Activated CD8-positive, alpha-beta memory T cell treated with anti-CD3 and anti-CD28 coated beads for 36 hours (primary cell): ENCODE measurements around the gene CBX5. TPM values are rescaled to one million over a fixed set of nuclear protein-coding genes. Genes with fewer than 3 reads are reported as not detected.

Experiments
- CTCF ChIA-PET: fragments of 350-600 bp; sonication (Branson Sonifier 250); formaldehyde crosslinking; loops from one replicate; lab custom pipeline; 2021; ENCODE audit warnings: antibody characterized with exemption; lab: Charles Lee
- POLR2A ChIA-PET: fragments of 350-600 bp; sonication (Branson Sonifier 250); formaldehyde crosslinking; loops from one replicate; lab custom pipeline; 2021; ENCODE audit warnings: antibody characterized with exemption; lab: Charles Lee
- total RNA-seq, 2 experiments: library from RNA; stranded (reverse); gene quantifications; one replicate each; pipeline ENCODE4 v1.2.3, GENCODE V29; 2021

The CBX5 gene
- total RNA-seq, 2 experiments from 2014 or later, result 89.8 to 94.5 TPM

DNA sequence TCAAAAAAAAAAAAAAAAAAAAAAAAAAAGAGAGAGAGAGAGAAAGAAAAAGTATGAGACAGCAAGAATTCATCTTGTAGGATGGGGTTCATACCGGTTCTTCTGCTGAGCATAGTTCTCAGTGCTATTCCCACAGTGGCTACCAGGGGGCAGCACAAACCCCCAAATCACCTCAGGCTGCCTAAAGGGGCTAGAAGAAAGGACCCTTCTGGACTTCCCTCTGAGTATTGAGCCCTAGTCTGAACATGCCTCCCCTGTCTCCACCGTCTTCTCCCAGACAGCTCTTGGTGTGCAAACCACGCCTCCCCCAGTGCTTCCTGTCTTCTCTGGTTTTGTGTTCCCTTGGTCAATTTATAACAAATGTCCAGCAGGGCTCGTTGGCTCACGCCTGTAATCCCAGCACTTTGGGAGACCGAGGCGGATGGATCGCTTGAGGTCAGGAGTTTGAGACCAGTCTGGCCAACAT is 59.8 kb downstream of the CBX5 start:
- POLR2A ChIA-PET, result no interaction called here
- CTCF ChIA-PET, result interaction anchor here (0.6 to 1.6 kb wide), 16 partner anchors 9 to 716 kb away, joined by 3 to 7 read pairs (median 4); no protein-coding TSS in a partner anchor

DNA sequence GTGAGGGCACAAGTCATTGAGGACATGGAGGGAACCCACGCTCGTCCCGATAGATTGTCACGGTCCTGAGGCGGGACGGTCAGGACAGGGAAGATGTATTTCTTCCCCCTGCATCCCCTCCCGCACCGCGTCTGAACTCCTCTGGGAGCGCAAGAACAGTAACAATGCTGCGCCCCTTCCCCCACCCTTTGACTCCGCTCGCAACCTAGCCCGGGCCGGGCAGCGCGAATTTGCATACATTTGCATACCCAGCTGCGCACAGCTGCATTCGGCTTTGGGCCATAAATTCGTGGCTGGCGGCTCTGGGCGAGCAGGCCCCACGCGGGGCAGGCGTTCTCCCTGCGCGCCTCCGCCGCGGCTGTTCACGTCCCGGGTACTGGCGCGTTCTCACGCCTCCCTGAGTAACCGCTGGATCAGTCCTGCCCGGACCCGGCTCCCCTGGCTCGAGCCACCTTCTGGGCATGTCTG is 62.1 kb downstream of the CBX5 start:
- CTCF ChIA-PET, result interaction anchor here (0.9 kb wide), 1 partner anchor 161 kb away, joined by 4 read pairs; no protein-coding TSS in a partner anchor
- POLR2A ChIA-PET, result no interaction called here

DNA sequence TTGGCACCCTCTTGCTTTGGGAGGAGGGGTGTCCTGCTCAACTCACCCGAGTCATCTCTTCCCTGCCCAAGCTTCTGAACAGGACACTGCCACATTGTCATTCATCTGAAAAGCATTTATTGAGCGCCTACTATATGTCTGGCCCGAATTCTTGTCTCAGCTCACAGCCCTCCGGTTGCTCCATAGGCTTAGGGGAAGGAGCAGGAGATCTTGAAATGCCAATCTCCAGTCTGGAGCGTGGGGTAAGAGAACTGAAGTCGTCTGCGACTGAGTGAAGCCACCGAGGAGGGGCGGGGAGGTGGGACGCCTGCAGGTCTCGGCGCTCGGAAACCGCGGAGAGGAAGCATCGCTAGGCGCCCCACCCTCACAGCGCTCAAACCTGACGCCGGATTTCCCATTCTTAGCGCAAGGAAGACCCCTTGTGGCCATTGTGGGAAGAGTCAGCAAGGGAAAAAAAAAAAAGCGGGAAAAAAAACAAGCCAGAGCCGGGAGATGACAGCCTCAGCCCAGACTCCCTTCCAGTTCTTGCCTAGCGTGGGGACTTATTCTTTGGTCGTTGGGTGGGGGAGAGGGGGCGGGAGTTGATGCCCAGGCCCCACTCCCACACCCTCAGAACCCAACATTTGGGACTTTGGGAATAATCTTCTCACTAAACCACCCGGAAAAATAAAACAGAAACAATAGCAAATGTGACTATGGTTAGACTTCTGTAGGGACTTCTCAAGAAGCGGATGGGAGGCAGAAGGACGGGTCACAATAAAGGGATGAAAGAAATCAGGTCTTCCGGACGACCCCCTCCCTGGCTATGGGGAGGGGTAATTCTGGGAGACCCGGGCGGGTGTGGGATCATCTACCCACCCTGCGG is 62.9 kb downstream of the CBX5 start:
- POLR2A ChIA-PET, result interaction anchor here (0.7 kb wide), 1 partner anchor 50 kb away, joined by 3 read pairs; no protein-coding TSS in a partner anchor
- CTCF ChIA-PET, result interaction anchor here (0.9 to 3.3 kb wide), 16 partner anchors 15 to 231 kb away, joined by 3 to 18 read pairs (median 4); partner anchors contain the start of genes HOXC10 and HOXC5

DNA sequence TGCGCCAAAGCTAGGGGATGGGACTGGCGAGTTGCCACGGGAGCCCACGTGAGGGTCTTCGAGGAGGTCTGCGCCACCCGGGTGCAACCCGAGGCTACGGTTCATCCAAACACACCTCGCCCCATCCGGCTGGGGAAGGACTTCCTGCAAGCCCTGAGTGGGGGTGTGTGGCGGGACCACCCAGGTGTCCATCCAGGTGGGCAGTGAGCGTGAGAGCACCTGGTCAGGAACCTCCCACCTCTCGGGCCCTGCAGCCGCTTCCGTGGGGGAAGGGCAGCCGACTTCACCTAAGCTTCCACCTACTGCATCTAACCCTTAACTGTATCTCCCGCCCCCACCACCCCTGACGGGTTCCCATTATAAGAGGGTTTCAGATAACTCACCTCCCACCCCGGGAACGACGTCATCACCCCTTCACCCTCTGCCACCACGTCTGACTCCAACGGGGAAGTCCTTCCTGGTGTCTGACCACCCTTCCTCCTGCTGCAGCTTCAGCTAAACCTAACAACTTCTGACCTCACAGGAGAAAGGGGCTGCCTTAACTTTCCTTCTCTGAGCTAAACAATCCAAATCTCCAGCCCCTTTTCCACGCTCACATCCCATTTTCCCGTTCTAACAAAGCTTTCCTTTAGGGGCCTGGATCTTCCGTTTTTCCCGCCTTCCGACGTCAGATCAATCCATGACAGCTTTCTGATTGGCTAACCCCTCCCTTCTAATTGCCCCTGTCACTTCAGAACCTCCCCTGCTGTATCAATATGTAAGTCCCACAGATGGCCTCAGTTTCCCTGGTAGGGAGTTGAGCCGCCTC is 63.7 kb downstream of the CBX5 start:
- ChIA-PET POLR2A (interaction anchor here (0.7 kb wide), 1 partner anchor 49 kb away, joined by 3 read pairs; no protein-coding TSS in a partner anchor), CTCF (interaction anchor here (0.5 to 3.3 kb wide), 24 partner anchors 15 to 1833 kb away, joined by 3 to 18 read pairs (median 4); partner anchors contain the start of genes HOXC10 and HOXC5)

DNA sequence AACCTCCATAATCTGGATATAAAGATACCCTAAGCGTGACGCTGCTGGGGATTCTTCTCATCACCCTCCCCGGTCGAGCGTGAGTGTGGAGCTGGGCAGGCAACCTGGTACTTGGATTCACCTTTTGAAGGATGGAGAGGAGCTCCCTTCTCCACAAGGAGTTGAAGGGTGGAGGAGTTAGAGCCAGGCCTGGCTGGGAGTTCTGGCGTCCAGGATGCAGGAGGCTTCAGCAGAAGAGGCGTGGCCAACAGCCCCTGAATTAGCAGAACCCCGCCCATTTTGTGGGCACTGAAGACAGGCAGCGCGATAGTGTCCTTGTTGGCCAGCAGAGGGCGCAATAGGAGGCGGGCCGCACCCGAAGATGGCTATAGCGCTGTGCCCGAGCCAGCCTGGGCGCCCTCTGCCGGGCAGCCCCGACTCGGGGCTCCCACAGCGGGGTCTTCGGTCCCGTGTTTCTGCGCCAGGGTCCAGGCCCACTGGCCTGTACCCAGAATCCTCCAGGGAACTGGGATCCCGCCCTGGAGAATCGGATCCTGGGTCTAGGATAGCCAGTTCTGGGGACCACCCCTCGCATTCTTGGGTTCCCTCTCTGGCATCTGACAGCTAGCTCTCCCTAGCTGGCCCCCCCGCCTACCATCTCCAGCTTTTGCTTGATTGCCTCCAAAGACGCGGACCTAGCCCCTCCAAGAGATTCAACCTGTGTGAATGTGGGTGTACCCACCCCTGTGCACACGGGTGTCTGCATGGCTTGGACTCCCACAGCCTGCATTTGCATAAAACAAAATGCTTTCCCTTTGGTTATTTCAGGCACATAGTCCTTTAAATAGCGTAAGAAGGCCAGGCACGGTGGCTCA is 65.1 kb downstream of the CBX5 start:
- CTCF ChIA-PET, result interaction anchor here (0.6 to 3.3 kb wide), 32 partner anchors 10 to 1274 kb away, joined by 3 to 18 read pairs (median 3); partner anchors contain the start of gene HOXC10

DNA sequence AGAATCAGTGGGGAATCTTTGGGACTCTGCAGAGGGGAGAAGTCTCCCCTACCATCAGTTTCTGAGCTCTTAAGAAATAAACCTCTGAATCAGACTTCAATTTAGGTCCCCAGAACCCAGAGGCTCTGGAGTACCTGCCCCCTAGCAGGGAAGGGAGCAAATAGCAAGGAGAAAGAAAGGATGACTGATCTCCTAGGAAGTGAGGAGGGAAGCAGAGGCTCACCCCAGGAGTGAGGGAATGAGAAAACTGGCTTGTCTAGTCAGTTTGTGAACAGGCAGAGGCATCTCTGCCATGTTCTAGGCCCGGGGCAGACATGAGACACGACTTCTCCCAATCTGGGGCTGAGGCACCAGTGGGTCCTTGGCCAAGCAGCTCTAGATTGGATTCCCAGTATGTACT is 66.8 kb downstream of the CBX5 start:
- POLR2A ChIA-PET, result no interaction called here
- CTCF ChIA-PET, result interaction anchor here (0.7 to 1.1 kb wide), 3 partner anchors 12 to 69 kb away, joined by 3 read pairs; no protein-coding TSS in a partner anchor

More for the DNA sequence above, 65.1 kb downstream of the CBX5 start:
- POLR2A ChIA-PET, result no interaction called here

DNA sequence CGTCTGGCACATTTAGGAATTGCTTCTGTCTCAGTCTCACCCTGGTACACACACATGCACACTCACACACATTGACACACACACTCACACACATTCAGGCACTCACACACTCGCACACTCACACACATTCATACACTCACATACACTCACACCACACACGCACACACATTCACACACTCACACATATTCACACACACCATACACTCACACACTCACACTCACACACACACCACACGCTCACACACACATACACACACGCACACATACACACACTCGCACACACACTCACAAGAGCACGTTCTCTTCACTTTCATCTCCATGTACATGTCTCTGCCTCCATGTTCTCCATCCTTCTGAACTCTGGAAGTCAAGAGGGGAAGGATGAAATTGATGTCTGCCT is 68.0 kb downstream of the CBX5 start:
- ChIA-PET CTCF (no interaction called here), POLR2A (no interaction called here)

DNA sequence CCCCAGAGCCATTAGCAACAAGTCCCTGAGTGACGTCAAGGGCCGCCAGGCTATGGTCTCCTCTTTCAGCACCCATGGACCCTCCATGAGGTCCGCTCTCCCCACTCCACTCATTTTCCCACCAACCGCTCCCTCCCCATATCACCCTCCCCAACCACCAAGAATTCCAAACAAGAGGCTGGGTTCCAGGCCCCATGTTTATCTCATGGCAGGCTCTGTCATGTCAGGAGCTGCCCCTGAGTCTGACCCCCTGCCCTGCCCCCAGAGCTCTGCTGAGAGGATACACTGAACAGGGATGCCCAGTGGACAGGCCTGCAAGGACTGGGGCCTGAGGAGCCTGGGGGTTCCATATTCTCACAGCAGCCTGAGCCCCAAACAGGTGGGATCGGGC is 69.5 kb downstream of the CBX5 start:
- ChIA-PET CTCF (interaction anchor here (0.6 to 1.3 kb wide), 4 partner anchors 204 to 464 kb away, joined by 3 to 4 read pairs (median 4); partner anchors contain the start of gene HOXC10), POLR2A (interaction anchor here (0.6 kb wide), 1 partner anchor 80 kb away, joined by 4 read pairs; no protein-coding TSS in a partner anchor)

DNA sequence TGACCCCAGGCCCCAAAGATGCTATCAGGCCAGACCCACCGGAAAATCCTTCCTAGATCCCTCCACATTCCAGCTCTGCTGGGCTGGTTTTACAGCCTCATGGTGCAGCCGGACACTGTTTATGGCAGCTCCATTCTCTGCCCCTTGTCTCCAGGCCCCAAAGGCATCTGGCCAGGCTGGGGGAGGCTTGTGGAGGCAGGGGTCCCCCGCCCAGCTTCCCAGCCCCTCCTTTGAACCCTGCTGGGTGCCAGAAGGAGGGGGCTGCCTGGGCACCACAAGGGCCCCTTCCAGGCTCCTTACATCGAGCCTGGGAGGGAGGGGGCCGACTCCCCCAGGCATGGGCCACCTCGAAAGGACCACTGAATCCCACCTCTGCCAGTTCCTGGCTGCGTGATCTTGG is 71.3 kb downstream of the CBX5 start:
- CTCF ChIA-PET, result interaction anchor here (0.6 to 2.9 kb wide), 12 partner anchors 17 to 1268 kb away, joined by 4 to 20 read pairs (median 8); partner anchors contain the start of genes HOXC10, HOXC5, HOXC8 and SMUG1

DNA sequence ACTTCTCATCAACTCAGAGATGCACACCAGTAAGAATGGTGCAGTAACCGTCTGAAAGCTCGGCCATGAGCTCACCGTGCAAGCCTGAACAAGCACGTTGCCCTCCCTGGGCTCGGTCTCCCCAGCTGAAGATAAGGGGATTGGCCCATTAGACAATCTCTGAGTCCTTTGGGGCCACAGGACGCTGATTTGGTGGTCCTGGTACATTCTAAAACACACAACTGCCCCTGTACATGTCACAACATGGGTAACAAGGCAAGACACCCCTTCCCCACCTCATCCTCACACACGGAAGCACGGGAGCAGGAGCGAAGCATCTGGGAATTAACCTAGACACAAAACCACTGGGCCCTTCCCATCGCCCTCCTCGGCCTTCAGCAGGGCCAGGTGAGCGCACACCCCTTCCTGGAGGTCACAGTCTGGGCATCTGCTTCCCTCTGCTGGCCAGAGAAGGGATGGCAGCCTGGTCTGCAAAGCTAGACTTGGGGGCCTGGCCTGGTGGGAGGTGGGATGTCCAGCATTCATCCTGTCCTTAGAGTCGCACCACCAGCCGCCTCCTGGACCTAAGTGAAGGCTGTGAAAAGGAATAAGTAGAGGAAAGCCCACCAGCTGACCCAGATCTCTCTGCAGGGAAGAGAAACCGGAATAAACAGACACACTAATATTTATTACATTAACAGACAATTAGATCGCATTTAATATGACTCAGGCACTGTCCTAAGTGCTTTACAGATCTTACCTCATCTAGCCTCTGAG is 72.2 kb downstream of the CBX5 start:
- CTCF ChIA-PET, result interaction anchor here (0.6 to 2.9 kb wide), 24 partner anchors 9 to 1316 kb away, joined by 3 to 20 read pairs (median 4); partner anchors contain the start of genes COPZ1, HOXC10, HOXC5 and HOXC8
- POLR2A ChIA-PET, result no interaction called here

More for the DNA sequence above, 71.3 kb downstream of the CBX5 start:
- POLR2A ChIA-PET, result interaction anchor here (0.6 kb wide), 1 partner anchor 538 kb away, joined by 4 read pairs; no protein-coding TSS in a partner anchor

DNA sequence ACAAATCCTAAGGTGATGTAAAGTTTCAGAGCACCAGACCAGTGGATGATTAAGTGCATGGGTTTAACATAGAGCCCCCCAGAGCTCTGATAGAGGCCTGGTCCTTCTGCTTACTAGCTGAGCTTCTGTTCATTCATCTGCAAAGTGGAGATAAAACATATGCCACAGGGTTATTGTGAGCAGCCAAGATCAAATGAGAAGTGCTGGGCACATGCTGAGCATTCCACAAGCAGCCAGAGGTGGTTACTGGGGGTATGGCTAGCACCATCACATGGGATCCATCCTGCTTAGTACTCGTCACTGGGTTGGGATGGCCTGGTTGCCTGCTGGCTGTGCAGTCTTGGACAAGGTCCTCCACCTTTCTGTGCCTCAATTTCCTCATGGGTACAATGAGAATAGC is 73.1 kb downstream of the CBX5 start:
- CTCF ChIA-PET, result interaction anchor here (0.6 to 2.9 kb wide), 16 partner anchors 15 to 1315 kb away, joined by 3 to 20 read pairs (median 9); partner anchors contain the start of genes COPZ1, HOXC10, HOXC5 and HOXC8
- POLR2A ChIA-PET, result no interaction called here

DNA sequence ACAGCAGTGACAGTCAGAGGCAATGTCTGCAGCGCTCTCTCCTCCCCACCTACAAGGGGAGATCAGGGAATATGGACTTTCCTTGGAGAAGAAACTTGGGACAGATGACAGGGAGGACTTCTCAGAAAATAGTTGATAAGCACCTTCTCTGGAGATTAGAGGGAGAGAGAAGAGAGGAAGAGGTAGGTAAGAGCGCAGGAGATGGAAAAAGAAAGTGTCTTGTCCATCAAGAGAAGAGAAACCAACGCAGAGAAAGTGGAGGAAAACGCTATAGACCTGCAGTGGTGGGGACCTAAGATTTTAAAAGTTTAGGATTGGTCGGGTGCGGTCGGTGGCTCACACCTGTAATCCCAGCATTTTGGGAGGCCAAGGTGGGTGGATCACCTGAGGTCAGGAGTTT is 75.6 kb downstream of the CBX5 start:
- POLR2A ChIA-PET, result no interaction called here

DNA sequence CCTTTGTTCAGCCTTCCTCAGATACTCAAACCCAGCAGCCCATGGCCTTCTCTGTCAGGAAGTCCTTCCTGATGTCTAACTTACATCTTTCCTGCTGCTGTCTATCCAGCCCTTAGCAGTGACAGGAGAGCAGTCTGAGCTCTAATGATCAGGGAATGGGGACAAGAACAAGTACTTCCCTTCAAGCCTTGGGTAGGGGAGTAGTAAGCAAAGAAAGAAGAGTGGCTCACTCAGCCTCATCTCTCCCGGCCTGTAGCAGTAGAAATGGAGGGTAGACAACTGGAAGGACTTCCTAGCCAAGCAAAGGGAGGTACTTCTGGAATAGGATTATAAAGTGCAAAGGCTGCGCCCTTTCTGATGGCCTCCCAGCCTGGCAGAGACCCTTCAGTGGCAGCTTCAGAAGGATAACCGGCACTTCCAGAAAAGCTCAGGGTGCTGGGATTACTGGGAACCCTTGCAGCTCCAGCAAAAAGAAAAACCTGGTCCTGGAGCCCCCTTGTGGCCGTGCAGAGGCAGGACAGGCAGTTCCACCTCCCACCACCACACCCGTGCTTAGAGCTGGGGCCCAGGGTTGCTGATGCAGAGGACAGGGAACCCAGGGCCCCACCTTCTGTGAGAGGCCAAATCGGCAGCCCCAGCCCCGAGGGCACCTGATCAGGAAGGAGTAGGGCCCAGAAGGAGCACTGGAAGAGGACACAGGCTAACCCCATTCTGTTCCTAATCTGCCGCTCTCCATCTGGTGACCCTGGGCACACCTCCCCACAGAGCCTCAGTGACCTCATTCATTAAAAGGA is 78.7 kb downstream of the CBX5 start:
- CTCF ChIA-PET, result interaction anchor here (0.5 to 7.1 kb wide), 23 partner anchors 8 to 216 kb away, joined by 3 to 80 read pairs (median 4); partner anchors contain the start of genes HOXC10, HOXC5, HOXC8 and HOXC9
- POLR2A ChIA-PET, result interaction anchor here (1.2 kb wide), 1 partner anchor 196 kb away, joined by 3 read pairs; no protein-coding TSS in a partner anchor

More for the DNA sequence above, 75.6 kb downstream of the CBX5 start:
- CTCF ChIA-PET, result interaction anchor here (1.0 to 2.6 kb wide), 3 partner anchors 172 to 199 kb away, joined by 4 to 12 read pairs (median 4); partner anchors contain the start of gene HOXC5

DNA sequence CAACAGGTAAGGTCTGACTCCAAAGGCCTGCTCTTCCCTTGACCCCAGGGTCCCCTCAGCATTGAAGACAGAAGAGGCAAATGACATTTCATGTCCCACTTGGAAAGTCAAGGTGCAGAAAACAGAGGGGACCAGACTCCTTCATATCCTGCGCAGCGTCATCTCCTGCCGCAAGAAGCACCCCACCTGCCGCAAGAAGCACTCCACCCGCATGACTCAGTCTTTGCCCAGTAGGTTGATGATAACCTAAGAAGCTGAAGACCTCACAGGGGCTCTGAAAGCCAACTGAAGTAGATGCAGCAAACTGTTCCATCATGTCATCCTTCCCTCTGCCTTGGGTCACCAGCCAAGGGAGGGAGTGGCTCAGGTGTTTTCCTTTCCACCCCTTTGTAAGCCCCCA is 79.5 kb downstream of the CBX5 start:
- POLR2A ChIA-PET, result no interaction called here
- CTCF ChIA-PET, result interaction anchor here (0.6 to 7.1 kb wide), 16 partner anchors 9 to 241 kb away, joined by 3 to 80 read pairs (median 4); partner anchors contain the start of genes HOXC10, HOXC5, HOXC8 and HOXC9

DNA sequence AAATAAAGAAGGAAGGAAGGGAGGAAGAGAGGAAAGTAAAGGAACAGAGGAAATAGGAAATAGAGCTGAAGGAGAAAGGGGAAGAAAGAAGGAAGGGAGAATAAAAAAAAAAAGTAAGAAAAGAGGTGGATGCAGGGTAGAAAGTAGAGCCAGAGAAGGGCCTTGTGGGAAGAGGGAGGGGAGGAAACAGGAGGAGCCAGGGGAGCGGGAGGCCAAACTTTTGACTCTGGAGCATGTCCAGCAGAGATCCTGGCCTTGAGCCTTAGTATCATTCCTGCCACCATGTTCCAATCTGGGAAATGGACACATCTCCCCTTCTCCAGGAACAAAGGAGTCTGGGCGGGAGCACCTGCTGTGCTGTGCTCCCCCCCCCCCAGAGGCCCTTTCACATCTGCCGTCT is 80.0 kb downstream of the CBX5 start:
- POLR2A ChIA-PET, result no interaction called here

More for the DNA sequence above, 80.0 kb downstream of the CBX5 start:
- CTCF ChIA-PET, result interaction anchor here (0.6 to 7.1 kb wide), 6 partner anchors 14 to 241 kb away, joined by 3 to 80 read pairs (median 6); partner anchors contain the start of genes HOXC10, HOXC5, HOXC8 and HOXC9
